Nephron progenitor cell (in vitro differentiated cells): ENCODE measurements around the gene BNIP5.

Source experiments
- DNase-seq: peaks from one replicate; pipeline ENCODE4 v3.0.0; 2021
- H3K27ac Mint-ChIP-seq: 2 replicates; pipeline ENCODE4 v1.8.0; 2021; ENCODE audit warnings: mild to moderate bottlenecking, moderate library complexity, mixed read lengths
- H3K27me3 Mint-ChIP-seq: 2 replicates; pipeline ENCODE4 v1.8.0; 2021; ENCODE audit warnings: mild to moderate bottlenecking, low read depth, mixed read lengths; ENCODE audit not compliant: poor library complexity
- H3K36me3 Mint-ChIP-seq: 2 replicates; pipeline ENCODE4 v1.8.0; 2021; ENCODE audit warnings: low read depth, mixed read lengths
- H3K4me1 Mint-ChIP-seq: 2 replicates; pipeline ENCODE4 v1.8.0; 2021; ENCODE audit warnings: mixed read lengths
- H3K4me3 Mint-ChIP-seq: 2 replicates; pipeline ENCODE4 v1.8.0; 2021; ENCODE audit warnings: mild to moderate bottlenecking, moderate library complexity, mixed read lengths
- H3K9me3 Mint-ChIP-seq: 2 replicates; pipeline ENCODE4 v1.8.0; 2021; ENCODE audit warnings: mild to moderate bottlenecking, moderate library complexity, mixed read lengths
- TF ChIP-seq, protein P1 (sequence below): fragments of 200-600 bp; sonication (generic); IDR thresholded peaks from 2 replicates; pipeline ENCODE4 v1.5.0; 2021; ENCODE audit warnings: antibody characterized with exemption

The BNIP5 gene

DNA sequence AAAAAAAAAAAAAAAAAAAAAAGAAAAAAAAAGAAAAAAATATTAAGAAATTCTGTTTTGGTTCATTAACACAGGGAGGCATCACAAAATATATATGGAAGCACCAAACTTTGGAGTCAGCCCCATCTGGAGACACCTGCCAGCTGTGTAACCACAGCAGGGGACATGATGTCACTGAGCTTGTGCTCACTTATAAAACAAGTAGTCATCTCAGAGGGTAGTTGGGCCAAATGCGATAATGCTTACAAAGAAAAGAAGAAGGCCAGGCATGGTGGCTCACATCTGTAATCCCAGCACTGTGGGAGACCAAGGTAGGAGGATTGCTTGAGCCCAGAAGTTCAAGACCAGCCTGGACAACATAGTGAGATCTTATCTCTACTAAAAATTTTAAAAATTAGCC, 1.1 kb upstream of the BNIP5 start:
- Mint-ChIP-seq H3K4me1 (peaks cover 35% of the 10 kb centered on the region), H3K27ac (no peak overlapping the region), H3K36me3 (no peaks in the 10 kb centered on the region), H3K27me3 (peaks cover 57% of the 10 kb centered on the region), H3K4me3 (no peak overlapping the region), H3K9me3 (no peaks in the 10 kb centered on the region)
- no peak for DNase-seq
- TF ChIP-seq, protein P1, sequence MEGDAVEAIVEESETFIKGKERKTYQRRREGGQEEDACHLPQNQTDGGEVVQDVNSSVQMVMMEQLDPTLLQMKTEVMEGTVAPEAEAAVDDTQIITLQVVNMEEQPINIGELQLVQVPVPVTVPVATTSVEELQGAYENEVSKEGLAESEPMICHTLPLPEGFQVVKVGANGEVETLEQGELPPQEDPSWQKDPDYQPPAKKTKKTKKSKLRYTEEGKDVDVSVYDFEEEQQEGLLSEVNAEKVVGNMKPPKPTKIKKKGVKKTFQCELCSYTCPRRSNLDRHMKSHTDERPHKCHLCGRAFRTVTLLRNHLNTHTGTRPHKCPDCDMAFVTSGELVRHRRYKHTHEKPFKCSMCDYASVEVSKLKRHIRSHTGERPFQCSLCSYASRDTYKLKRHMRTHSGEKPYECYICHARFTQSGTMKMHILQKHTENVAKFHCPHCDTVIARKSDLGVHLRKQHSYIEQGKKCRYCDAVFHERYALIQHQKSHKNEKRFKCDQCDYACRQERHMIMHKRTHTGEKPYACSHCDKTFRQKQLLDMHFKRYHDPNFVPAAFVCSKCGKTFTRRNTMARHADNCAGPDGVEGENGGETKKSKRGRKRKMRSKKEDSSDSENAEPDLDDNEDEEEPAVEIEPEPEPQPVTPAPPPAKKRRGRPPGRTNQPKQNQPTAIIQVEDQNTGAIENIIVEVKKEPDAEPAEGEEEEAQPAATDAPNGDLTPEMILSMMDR: no peak

DNA sequence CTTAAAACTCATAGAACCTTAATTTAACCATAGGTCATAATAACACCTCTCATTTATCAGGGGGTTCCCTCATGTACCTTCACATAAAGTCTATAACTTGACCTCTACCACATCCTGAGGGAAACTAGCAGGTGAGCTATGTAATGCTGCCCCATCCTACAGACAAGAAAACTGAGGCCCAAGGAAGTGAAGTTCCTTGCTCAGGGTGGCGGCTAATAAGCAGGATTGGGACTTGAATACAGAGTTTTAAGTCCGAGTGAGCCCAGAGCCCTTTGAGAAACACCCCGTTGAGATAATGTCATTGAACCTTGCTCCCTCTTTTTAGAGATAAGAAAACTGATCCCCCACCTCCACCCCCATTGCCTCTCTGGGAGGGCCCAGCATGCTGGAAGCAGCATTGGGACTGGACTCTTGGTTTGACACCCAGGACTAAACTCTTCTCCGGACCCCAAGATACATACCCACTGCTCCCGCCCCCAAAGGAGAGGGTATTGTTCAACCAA, 429 bp downstream of the BNIP5 start:
- TF ChIP-seq, protein P1: no peak
- no peak for DNase-seq
- H3K27ac Mint-ChIP-seq: no peak overlapping the region
- H3K4me3 Mint-ChIP-seq: no peak overlapping the region
- H3K27me3 Mint-ChIP-seq: peaks cover 55% of the 10 kb centered on the region
- no peaks in the 10 kb centered on the region for H3K36me3 Mint-ChIP-seq
- peaks cover 47% of the 10 kb centered on the region for H3K4me1 Mint-ChIP-seq
- no peaks in the 10 kb centered on the region for H3K9me3 Mint-ChIP-seq

DNA sequence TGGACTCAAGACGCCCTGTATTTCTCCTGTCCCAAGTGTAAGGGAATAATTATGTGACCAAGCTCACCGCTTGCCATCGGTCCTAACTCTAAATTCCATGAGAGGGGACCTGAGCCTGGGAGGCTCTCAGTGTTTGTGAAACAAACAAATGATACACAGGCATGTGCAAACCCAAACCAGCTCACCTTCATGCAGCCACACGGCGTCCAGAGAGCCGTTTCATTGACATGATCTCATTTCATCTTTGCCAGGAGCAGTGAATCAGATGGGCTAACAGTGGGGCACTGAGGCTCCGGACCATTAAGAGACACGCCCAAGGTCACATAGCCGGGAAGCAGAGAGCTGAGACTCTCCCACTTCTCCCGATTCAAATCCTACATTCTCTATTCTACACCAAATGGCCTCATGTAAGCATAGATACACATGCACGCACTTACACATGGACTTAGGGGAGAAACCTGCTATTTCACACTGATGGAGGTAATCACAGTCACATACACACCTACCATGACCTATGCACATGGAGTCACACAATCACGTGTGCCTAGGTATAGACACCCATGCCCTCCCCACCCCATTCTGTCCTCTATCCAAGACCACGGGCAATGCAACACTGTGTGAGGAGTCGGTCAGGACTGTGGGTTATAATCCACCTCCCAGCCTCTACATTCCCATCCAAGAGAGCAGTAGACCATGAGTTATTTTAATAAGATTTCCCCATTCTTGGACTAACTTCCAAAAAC, 1.1 kb downstream of the BNIP5 start:
- H3K27ac Mint-ChIP-seq: no peak overlapping the region
- TF ChIP-seq, protein P1: no peak
- H3K9me3 Mint-ChIP-seq: no peaks in the 10 kb centered on the region
- H3K27me3 Mint-ChIP-seq: peaks cover 49% of the 10 kb centered on the region
- DNase-seq: no peak
- H3K36me3 Mint-ChIP-seq: no peaks in the 10 kb centered on the region
- peak overlapping the region; percentile 11 for H3K4me3 Mint-ChIP-seq
- peaks cover 44% of the 10 kb centered on the region for H3K4me1 Mint-ChIP-seq

DNA sequence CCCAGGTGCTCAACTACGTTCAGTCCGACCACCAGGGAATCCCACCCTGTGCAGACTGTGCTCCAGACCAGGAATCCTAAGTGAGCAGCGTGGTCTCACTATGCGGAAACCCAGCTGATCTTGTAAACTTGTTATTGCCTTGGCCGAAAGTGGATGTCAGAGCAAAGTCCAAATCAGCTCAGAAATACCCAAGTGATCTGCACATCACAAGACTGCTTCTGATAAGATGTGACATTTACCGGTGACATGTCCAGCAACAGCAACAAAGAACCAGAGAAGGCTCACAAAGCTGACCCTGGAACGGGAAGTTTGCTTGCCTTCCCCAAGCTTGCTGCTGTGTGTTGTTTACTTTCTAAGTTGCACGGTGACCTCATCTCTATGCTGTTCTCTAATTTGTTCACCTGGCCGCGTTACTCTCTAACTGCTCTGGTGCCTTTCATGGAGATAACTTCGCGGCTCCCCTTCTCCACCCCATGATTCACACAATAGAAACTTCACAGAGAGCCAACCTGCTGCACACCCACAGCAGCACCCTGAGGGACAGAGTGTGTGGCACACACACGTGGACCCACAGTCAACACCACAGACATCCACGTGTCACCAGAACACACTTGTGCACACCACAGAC, 1.7 kb downstream of the BNIP5 start:
- Mint-ChIP-seq H3K4me1 (peaks cover 47% of the 10 kb centered on the region), H3K27ac (peak overlapping the region; percentile 1), H3K27me3 (peaks cover 42% of the 10 kb centered on the region), H3K4me3 (peak overlapping the region; percentile 55), H3K9me3 (no peaks in the 10 kb centered on the region), H3K36me3 (no peaks in the 10 kb centered on the region)
- no peak for DNase-seq
- TF ChIP-seq, protein P1: no peak

DNA sequence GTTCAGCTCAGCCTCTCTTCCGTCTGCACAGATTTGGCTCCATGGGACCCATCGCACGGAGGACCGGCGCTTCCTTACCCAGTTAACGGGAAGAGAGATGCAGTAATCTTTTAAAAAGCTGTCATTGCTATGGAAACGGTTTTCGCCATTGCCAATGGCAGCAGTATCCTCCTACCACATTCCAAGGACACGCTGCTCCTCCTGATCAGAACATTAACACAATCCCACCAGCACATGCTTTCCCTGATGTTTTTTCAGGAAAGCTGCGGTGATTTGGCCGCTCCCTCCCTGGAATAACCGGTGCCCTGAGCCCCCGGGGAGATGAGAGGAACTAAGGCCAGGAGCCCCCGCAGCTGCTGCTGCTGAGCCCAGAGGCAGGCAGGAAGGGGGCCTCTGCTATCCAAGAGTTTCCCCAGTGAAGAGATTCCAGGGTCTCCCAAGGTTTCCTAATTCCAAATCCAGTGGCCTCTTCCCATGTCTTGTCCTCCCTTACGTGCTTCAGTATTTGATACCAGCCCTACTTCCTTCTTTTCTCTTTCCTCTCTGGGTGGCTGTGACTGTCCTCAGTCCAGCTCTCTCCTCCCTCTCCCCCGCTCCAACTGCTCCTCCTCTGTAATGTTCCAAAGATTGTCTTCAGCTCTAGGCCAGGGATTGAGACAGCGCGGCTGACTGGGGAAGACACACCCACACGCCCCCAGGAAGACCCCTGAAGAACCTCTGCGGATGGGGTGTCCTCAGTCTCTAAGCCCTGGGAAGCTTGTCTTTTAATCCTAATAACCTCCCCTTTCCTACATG, 2.6 kb downstream of the BNIP5 start:
- H3K27ac Mint-ChIP-seq: peak overlapping the region; percentile 93
- peaks cover 39% of the 10 kb centered on the region for H3K27me3 Mint-ChIP-seq
- no peak for DNase-seq
- TF ChIP-seq, protein P1: no peak
- no peaks in the 10 kb centered on the region for H3K36me3 Mint-ChIP-seq
- H3K9me3 Mint-ChIP-seq: no peaks in the 10 kb centered on the region
- H3K4me1 Mint-ChIP-seq: peaks cover 55% of the 10 kb centered on the region
- peak overlapping the region; percentile 55 for H3K4me3 Mint-ChIP-seq
